ENCODE data around the gene SORCS2. TPM values are rescaled to one million over a fixed set of nuclear protein-coding genes. Genes with fewer than 3 reads are reported as not detected.

The SORCS2 gene
- total RNA-seq, 4 donors from 2014 or later, result 0.48 to 1.8 (median 0.68) TPM; not detected in 1

DNA sequence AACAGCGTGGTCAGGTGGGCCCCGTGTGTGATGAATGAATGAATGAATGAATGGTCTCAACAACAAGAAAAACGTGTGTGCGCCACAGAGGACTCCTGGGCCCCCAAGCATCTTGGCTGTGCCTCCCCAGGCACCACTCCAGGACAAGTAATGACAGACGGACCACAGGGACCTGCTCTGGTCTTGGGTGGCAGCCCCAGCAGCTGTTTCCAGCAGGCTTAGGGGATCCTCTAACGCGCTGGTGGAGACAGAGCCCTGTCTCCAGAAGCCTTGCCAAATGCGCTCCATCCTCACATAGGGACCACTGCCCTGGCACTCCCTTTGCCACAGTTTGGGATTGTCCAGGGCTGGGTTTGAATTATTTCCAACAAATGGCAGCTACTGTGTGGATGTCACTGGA lies 203.3 kb downstream of the SORCS2 start:
- intact Hi-C loops (cut with DNase I; ENCODE audit: low total_unique reads), result no loop called here
- in situ Hi-C loops (cut with MboI; ENCODE audit: low pct_ligation_motif_present in 1 of 4, low pct_unique_long_range_greater_than_20kb in 1 of 4, low sequenced_read_pairs in 3 of 4), result no loop called here
- peaks cover 0 to 6% (median 1%) of the 10 kb centered on the region in 4 donors for H3K4me1 ChIP-seq
- TF ChIP-seq POLR2A (IDR thresholded peaks at IDR 0.05) (no peak), EP300 (IDR thresholded peaks at IDR 0.05; ENCODE audit: low read depth) (no peak), POLR2AphosphoS5 (IDR thresholded peaks at IDR 0.05) (no peak)
- TF ChIP-seq, protein P1, sequence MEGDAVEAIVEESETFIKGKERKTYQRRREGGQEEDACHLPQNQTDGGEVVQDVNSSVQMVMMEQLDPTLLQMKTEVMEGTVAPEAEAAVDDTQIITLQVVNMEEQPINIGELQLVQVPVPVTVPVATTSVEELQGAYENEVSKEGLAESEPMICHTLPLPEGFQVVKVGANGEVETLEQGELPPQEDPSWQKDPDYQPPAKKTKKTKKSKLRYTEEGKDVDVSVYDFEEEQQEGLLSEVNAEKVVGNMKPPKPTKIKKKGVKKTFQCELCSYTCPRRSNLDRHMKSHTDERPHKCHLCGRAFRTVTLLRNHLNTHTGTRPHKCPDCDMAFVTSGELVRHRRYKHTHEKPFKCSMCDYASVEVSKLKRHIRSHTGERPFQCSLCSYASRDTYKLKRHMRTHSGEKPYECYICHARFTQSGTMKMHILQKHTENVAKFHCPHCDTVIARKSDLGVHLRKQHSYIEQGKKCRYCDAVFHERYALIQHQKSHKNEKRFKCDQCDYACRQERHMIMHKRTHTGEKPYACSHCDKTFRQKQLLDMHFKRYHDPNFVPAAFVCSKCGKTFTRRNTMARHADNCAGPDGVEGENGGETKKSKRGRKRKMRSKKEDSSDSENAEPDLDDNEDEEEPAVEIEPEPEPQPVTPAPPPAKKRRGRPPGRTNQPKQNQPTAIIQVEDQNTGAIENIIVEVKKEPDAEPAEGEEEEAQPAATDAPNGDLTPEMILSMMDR (IDR thresholded peaks at IDR 0.05), result no peak
- H3K27ac ChIP-seq, result no peak overlapping the region
- WGBS, 2 donors (ENCODE audit: low coverage in 1 of 2), result 76 to 78% methylated on average over 4 to 8 of the region's 8 CpGs
- H3K27me3 ChIP-seq, result no peaks in the 10 kb centered on the region
- DNase-seq, result no peak
- H3K9me3 ChIP-seq, result no peaks in the 10 kb centered on the region
- no peak overlapping the region for H3K4me3 ChIP-seq
- H3K36me3 ChIP-seq, result no peaks in the 10 kb centered on the region

DNA sequence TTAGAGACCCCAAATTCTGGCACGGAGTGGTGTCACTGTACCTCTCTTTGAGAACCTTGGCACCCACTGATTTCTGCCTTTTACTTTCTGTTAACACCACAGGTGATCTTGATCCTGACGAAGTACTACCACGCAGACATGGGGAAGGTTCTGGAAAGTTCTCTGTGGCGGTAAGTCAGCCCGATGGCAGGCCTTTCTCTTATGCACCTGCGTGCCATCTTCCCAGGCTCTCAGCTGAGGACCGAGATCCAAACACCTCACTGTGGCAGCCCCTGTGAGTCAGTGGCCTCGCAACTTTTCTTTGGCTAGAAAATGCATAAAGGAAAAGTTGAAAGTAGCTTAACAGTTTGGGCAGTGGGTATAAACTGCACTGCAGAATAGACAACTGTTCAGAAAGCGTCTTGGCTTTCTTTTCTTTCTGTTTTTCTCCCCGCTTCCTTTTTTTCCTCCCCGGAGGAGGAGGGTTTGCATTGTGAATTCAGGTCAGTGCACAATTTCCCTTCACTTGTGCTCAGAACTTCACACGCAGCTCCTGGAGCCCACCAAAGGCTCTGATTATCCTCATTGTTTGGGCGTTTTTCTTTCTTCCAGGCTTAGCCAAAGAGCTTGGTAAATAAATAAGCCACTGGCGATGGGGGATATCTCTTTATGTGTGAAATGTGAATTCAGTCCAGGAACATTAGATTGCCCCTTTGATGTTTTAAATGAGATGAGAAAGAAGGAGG lies 204.0 kb downstream of the SORCS2 start:
- intact Hi-C loops (cut with DNase I; ENCODE audit: low total_unique reads) (no loop called here), in situ Hi-C loops (cut with MboI; ENCODE audit: low pct_ligation_motif_present in 1 of 4, low pct_unique_long_range_greater_than_20kb in 1 of 4, low sequenced_read_pairs in 3 of 4) (no loop called here)
- no peak overlapping the region for H3K27ac ChIP-seq
- no peak for DNase-seq
- no peaks in the 10 kb centered on the region for H3K36me3 ChIP-seq
- H3K9me3 ChIP-seq, result no peaks in the 10 kb centered on the region
- TF ChIP-seq, protein P1 (IDR thresholded peaks at IDR 0.05), result no peak
- TF ChIP-seq POLR2A (IDR thresholded peaks at IDR 0.05) (no peak), POLR2AphosphoS5 (IDR thresholded peaks at IDR 0.05) (no peak), EP300 (IDR thresholded peaks at IDR 0.05; ENCODE audit: low read depth) (no peak)
- no peak overlapping the region for H3K4me3 ChIP-seq
- peaks cover 0 to 6% (median 1%) of the 10 kb centered on the region in 4 donors for H3K4me1 ChIP-seq
- no peaks in the 10 kb centered on the region for H3K27me3 ChIP-seq
- 75 to 87% methylated on average over 3 to 14 of the region's 14 CpGs for WGBS, 2 donors (ENCODE audit: low coverage in 1 of 2)

DNA sequence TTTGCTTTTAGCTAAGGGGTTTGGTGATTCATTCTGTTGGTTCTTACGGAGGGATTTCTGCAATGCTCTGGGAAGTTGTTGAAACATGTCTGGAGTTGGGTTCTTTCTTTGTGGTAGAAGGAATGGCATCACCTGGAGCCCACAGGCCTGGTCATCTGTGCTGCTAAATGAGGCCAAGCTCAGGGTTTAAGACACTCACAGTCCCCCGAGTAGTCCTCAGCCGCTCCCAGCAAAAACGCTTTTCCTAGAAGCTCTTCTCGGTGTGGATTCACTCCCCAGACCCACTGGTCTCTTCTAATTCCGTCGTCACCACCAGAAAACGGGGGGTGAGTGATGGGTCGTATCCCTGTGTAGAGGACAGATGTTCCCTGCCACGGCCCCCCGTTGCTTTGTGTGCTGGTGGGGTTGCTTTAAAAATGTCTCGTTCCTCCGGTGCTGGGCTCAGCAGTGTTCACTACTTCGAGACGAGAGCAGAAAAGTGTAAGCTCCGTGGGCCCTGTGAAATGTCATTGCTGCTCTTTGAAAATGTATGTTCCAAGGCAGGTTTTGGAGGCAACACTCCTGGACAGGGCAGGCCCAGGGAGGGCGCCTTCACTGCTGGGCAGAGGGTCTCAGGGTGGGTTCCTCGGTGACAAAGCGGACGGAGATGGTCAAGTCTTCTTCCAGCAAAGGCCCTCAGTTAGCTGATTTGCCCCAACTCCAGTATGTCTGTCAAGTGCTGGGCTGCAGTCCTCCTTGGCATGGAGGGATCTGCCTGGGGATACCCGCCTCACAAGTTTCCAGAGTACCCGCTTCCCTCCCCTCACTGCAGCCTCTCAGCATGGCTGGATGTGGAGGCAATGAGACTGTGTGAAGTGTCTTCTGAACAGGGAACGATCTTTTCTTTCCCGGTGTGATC lies 205.1 kb downstream of the SORCS2 start:
- no peak for DNase-seq
- Histone ChIP-seq H3K27ac (no peak overlapping the region), H3K27me3 (no peaks in the 10 kb centered on the region), H3K4me3 (no peak overlapping the region), H3K4me1 (peaks cover 0 to 6% (median 1%) of the 10 kb centered on the region in 4 donors), H3K9me3 (no peaks in the 10 kb centered on the region), H3K36me3 (no peaks in the 10 kb centered on the region)
- 71 to 100% methylated on average over 2 to 24 of the region's 24 CpGs for WGBS, 2 donors (ENCODE audit: low coverage in 1 of 2)
- in situ Hi-C loops (cut with MboI; ENCODE audit: low pct_ligation_motif_present in 1 of 4, low pct_unique_long_range_greater_than_20kb in 1 of 4, low sequenced_read_pairs in 3 of 4), result no loop called here
- TF ChIP-seq EP300 (IDR thresholded peaks at IDR 0.05; ENCODE audit: low read depth) (no peak), POLR2A (IDR thresholded peaks at IDR 0.05) (no peak), POLR2AphosphoS5 (IDR thresholded peaks at IDR 0.05) (no peak)
- TF ChIP-seq, protein P1 (IDR thresholded peaks at IDR 0.05), result no peak
- intact Hi-C loops (cut with DNase I; ENCODE audit: low total_unique reads), result no loop called here

DNA sequence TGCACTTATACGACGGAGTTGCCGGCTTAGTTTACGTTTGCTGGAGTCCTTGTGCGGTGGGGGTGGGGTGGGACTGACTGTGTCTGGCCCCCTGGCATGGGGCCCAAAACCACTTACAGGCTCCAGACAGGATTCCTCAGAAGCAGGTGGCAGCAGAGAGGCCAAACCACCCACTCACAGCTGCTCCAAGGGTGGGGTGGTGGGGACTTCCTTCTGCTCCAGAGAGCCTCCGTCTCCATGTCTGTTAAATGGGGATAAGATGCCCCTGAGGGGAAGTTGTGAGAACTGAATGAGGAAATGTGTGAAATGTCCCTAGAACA lies 205.7 kb downstream of the SORCS2 start:
- 20% methylated on average over 5 of the region's 6 CpGs; no CpG with 5 or more reads in 1 of the 2 donors for WGBS, 2 donors (ENCODE audit: low coverage in 1 of 2)
- H3K27ac ChIP-seq, result no peak overlapping the region
- peaks cover 0 to 6% (median 1%) of the 10 kb centered on the region in 4 donors for H3K4me1 ChIP-seq
- no peaks in the 10 kb centered on the region for H3K36me3 ChIP-seq
- TF ChIP-seq, protein P1 (IDR thresholded peaks at IDR 0.05), result no peak
- no peak for TF ChIP-seq POLR2A (IDR thresholded peaks at IDR 0.05)
- TF ChIP-seq EP300 (IDR thresholded peaks at IDR 0.05; ENCODE audit: low read depth), result no peak
- in situ Hi-C loops (cut with MboI; ENCODE audit: low pct_ligation_motif_present in 1 of 4, low pct_unique_long_range_greater_than_20kb in 1 of 4, low sequenced_read_pairs in 3 of 4) (no loop called here), intact Hi-C loops (cut with DNase I; ENCODE audit: low total_unique reads) (no loop called here)
- H3K4me3 ChIP-seq, result no peak overlapping the region
- H3K27me3 ChIP-seq, result no peaks in the 10 kb centered on the region
- peak; percentile 18 for DNase-seq
- H3K9me3 ChIP-seq, result no peaks in the 10 kb centered on the region
